ENCODE results near the gene PCDHB2. TPM values are rescaled to one million over a fixed set of nuclear protein-coding genes. Genes with fewer than 3 reads are reported as not detected.
"Not testable (repeated sequence)": the region's sequence is repeated elsewhere in the genome, so short reads cannot be mapped to it uniquely, and the experiment has no call there.

Gene PCDHB2
- total RNA-seq: 1 to 10 TPM; 3.1 to 4.1 TPM
- 1 to 10 TPM in 1 of 2 donors, under 1 TPM in 1; 0.50 to 2.6 TPM for polyA plus RNA-seq
- long read RNA-seq, donor 1, full-length matches to known transcripts: 6 of 6 reads
- long read RNA-seq, donor 1, partial matches to known transcripts: 0 of 6 reads
- long read RNA-seq, donor 1, other reads (novel, unspliced or antisense): 0 of 6 reads
- long read RNA-seq, donor 2, full-length matches to known transcripts: 2 of 2 reads
- long read RNA-seq, donor 2, partial matches to known transcripts: 0 of 2 reads
- long read RNA-seq, donor 2, other reads (novel, unspliced or antisense): 0 of 2 reads

DNA sequence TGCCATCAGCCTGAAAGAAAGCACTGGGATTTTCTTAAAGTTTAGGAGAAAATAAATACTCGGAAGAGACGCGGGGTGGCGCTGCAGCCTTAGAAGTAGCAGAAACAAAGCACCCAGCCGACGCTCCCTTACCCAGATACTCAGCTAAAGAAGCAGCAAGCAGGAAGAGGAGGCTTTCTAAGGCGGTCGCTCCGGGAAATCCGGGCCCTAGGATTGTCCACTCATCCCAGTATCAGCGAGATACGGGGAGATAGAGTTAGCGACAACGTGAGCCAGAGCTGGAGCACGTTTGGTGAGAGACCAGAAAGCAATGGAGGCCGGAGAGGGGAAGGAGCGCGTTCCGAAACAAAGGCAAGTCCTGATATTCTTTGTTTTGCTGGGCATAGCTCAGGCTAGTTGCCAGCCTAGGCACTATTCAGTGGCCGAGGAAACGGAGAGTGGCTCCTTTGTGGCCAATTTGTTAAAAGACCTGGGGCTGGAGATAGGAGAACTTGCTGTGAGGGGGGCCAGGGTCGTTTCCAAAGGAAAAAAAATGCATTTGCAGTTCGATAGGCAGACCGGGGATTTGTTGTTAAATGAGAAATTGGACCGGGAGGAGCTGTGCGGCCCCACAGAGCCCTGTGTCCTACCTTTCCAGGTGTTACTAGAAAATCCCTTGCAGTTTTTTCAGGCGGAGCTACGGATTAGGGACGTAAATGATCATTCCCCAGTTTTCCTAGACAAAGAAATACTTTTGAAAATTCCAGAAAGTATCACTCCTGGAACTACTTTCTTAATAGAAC is at the start of gene PCDHB2:
TSS of gene PCDHB2 (plus strand) at position 135 of the 782 bp plus-strand sequence. CDS start at position 311, 176 bp downstream.
- 9 to 11% methylated on average over 29 of the region's 29 CpGs for WGBS, 2 donors
- H3K9me3 ChIP-seq (ENCODE audit: control insufficient read depth, low read length): peaks cover 13% of the 10 kb centered on the region
- DNase-seq (no peak), ATAC-seq (ENCODE audit: low FRiP score) (no peak)
- no peak within 1 kb of the TSS for H3K27ac ChIP-seq (ENCODE audit: low read depth in 1 of 2, low read length in 2 of 2)
- intact Hi-C loops (cut with DNase I): no loop called here
- H3K4me1 ChIP-seq (ENCODE audit: control insufficient read depth in 1 of 2, insufficient read depth in 2 of 2, low read length in 2 of 2): no peaks in the 10 kb centered on the region
- peak within 1 kb of the TSS in 1 of 2 donors; percentile 1 for H3K4me3 ChIP-seq (ENCODE audit: low read length in 2 of 2)
- no peaks in the 10 kb centered on the region for H3K27me3 ChIP-seq (ENCODE audit: control insufficient read depth in 1 of 2, insufficient read depth in 2 of 2, low read length in 1 of 2)
- no peaks in the 10 kb centered on the region for H3K36me3 ChIP-seq (ENCODE audit: control insufficient read depth in 1 of 2, insufficient read depth in 2 of 2, low read length in 1 of 2)

DNA sequence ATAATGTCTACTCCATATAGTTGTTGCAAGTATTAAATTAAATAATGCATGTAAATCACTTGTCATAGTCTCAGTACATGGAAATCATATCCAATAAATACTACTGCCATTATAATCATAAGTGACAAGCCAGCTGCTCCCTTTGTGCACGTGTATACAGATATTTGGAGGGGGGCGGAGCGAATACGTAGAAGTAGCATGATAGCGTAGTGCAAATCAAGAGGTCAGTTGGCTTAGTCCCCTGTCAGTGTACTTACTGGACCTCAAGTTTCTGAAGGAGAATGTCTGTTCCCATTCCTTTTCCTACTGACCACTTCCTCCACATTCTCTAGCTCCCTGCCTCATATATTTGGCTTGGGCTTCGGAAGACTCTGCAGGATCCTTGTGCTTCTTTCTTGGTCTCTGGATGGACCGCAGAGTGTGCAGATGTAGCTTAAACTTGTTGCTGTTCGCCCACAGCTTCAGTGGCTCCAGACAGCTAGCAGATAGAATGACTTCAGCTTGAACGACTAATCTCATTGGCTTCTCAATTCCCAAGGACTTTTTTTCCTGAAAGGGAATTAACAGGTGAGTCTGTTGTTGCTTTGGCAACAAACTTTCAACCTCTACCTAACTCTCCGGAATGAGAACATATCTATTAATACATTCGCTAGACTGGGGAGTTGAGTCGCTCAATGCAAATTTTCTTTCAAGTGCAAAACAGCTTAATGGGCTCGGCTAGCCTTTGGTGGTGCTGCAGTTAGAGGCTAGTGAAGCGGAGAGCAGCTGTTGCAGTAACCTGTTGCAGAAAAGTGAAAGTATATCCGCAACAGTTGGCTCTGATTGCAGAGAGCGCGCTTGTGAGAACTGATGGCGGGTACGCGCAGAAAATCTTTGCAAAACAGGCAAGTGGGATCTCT is 43.5 kb upstream of the PCDHB2 start, which contains the start of gene PCDHB1:
TSS of gene PCDHB1 (plus strand) at position 753 of the 899 bp plus-strand sequence. CDS start at position 850, 97 bp downstream.
- H3K27me3 ChIP-seq (ENCODE audit: control insufficient read depth in 1 of 2, insufficient read depth in 2 of 2, low read length in 1 of 2): peaks cover 0 to 3% of the 10 kb centered on the region in 2 donors
- no peak for DNase-seq
- H3K4me1 ChIP-seq (ENCODE audit: control insufficient read depth in 1 of 2, insufficient read depth in 2 of 2, low read length in 2 of 2): no peaks in the 10 kb centered on the region
- no peaks in the 10 kb centered on the region for H3K36me3 ChIP-seq (ENCODE audit: control insufficient read depth in 1 of 2, insufficient read depth in 2 of 2, low read length in 1 of 2)
- intact Hi-C loops (cut with DNase I): no loop called here
- no peak within 1 kb of the TSS for H3K27ac ChIP-seq (ENCODE audit: low read depth in 1 of 2, low read length in 2 of 2)
- ATAC-seq (ENCODE audit: low FRiP score): no peak
- WGBS, 2 donors: 12 to 14% methylated on average over 20 of the region's 20 CpGs
- H3K9me3 ChIP-seq (ENCODE audit: control insufficient read depth, low read length): peaks cover 6% of the 10 kb centered on the region
- peak within 1 kb of the TSS; percentile 5 to 57 for H3K4me3 ChIP-seq (ENCODE audit: low read length in 2 of 2)

- Histone ChIP-seq H3K9me3 (ENCODE audit: control insufficient read depth, low read length) (peaks cover 6% of the 10 kb centered on the region), H3K36me3 (ENCODE audit: control insufficient read depth in 1 of 2, insufficient read depth in 2 of 2, low read length in 1 of 2) (no peaks in the 10 kb centered on the region), H3K27me3 (ENCODE audit: control insufficient read depth in 1 of 2, insufficient read depth in 2 of 2, low read length in 1 of 2) (peaks cover 0 to 3% of the 10 kb centered on the region in 2 donors), H3K4me3 (ENCODE audit: low read length in 2 of 2) (peak overlapping the region; percentile 5 to 57), H3K27ac (ENCODE audit: low read depth in 1 of 2, low read length in 2 of 2) (no peak overlapping the region), H3K4me1 (ENCODE audit: control insufficient read depth in 1 of 2, insufficient read depth in 2 of 2, low read length in 2 of 2) (no peaks in the 10 kb centered on the region)
- intact Hi-C loops (cut with DNase I): no loop called here
- no peak for DNase-seq
- ATAC-seq (ENCODE audit: low FRiP score): no peak
- 4 to 7% methylated on average over 19 of the region's 19 CpGs for WGBS, 2 donors
These were observed 42.9 kb upstream of the PCDHB2 start for GRCh38 chr5:141051521-141051866.

- no peak for DNase-seq
- H3K9me3 ChIP-seq (ENCODE audit: control insufficient read depth, low read length): peaks cover 1% of the 10 kb centered on the region
- no peaks in the 10 kb centered on the region for H3K4me1 ChIP-seq (ENCODE audit: control insufficient read depth in 1 of 2, insufficient read depth in 2 of 2, low read length in 2 of 2)
- no peak overlapping the region for H3K27ac ChIP-seq (ENCODE audit: low read depth in 1 of 2, low read length in 2 of 2)
- no peak overlapping the region for H3K4me3 ChIP-seq (ENCODE audit: low read length in 2 of 2)
- H3K27me3 ChIP-seq (ENCODE audit: control insufficient read depth in 1 of 2, insufficient read depth in 2 of 2, low read length in 1 of 2): no peaks in the 10 kb centered on the region
- intact Hi-C loops (cut with DNase I): no loop called here
- H3K36me3 ChIP-seq (ENCODE audit: control insufficient read depth in 1 of 2, insufficient read depth in 2 of 2, low read length in 1 of 2): no peaks in the 10 kb centered on the region
- no peak for ATAC-seq (ENCODE audit: low FRiP score)
- 33 to 39% methylated on average over 17 of the region's 17 CpGs for WGBS, 2 donors
These were observed 16.6 kb upstream of the PCDHB2 start for GRCh38 chr5:141077826-141078225.

DNA sequence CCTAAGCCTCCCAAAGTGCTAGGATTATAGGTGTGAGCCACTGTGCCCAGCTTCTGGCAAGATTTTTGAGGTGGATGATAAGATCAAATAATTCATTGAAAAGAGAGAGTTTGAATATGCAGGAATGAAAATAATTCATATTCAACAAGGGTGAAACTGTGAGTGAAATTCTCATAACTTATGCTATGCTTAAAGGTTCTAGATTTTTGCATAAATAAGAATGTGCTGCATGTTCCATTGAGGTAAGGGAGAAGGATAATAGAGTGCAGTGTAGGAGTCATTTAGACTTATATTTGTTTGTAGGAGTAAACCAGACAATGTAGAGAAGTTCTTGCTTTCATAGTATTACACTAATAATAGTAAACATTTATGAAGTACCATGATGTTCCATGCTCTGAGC is 12.2 kb upstream of the PCDHB2 start:
- H3K4me3 ChIP-seq (ENCODE audit: low read length in 2 of 2): no peak overlapping the region
- H3K36me3 ChIP-seq (ENCODE audit: control insufficient read depth in 1 of 2, insufficient read depth in 2 of 2, low read length in 1 of 2): no peaks in the 10 kb centered on the region
- intact Hi-C loops (cut with DNase I): no loop called here
- H3K27ac ChIP-seq (ENCODE audit: low read depth in 1 of 2, low read length in 2 of 2): no peak overlapping the region
- no peaks in the 10 kb centered on the region for H3K27me3 ChIP-seq (ENCODE audit: control insufficient read depth in 1 of 2, insufficient read depth in 2 of 2, low read length in 1 of 2)
- no peaks in the 10 kb centered on the region for H3K4me1 ChIP-seq (ENCODE audit: control insufficient read depth in 1 of 2, insufficient read depth in 2 of 2, low read length in 2 of 2)
- DNase-seq (no peak), ATAC-seq (ENCODE audit: low FRiP score) (no peak)
- H3K9me3 ChIP-seq (ENCODE audit: control insufficient read depth, low read length): peaks cover 1% of the 10 kb centered on the region

- WGBS, 2 donors: 7 to 8% methylated on average over 21 of the region's 21 CpGs
These were observed 9.9 kb upstream of the PCDHB2 start for GRCh38 chr5:141084487-141084989.

GRCh38 chr5:141095263-141095641 is 837 bp downstream of the PCDHB2 start:
- intact Hi-C loops (cut with DNase I): no loop called here
- no peak for ATAC-seq (ENCODE audit: low FRiP score)
- DNase-seq: no peak
- Histone ChIP-seq H3K4me3 (ENCODE audit: low read length in 2 of 2) (no peak overlapping the region), H3K36me3 (ENCODE audit: control insufficient read depth in 1 of 2, insufficient read depth in 2 of 2, low read length in 1 of 2) (no peaks in the 10 kb centered on the region), H3K27ac (ENCODE audit: low read depth in 1 of 2, low read length in 2 of 2) (no peak overlapping the region), H3K9me3 (ENCODE audit: control insufficient read depth, low read length) (peaks cover 13% of the 10 kb centered on the region), H3K27me3 (ENCODE audit: control insufficient read depth in 1 of 2, insufficient read depth in 2 of 2, low read length in 1 of 2) (no peaks in the 10 kb centered on the region), H3K4me1 (ENCODE audit: control insufficient read depth in 1 of 2, insufficient read depth in 2 of 2, low read length in 2 of 2) (no peaks in the 10 kb centered on the region)
- WGBS, 2 donors: 29 to 35% methylated on average over 12 of the region's 12 CpGs

More at GRCh38 chr5:141084487-141084989, 9.9 kb upstream of the PCDHB2 start:
- Histone ChIP-seq H3K27me3 (ENCODE audit: control insufficient read depth in 1 of 2, insufficient read depth in 2 of 2, low read length in 1 of 2) (no peaks in the 10 kb centered on the region), H3K4me1 (ENCODE audit: control insufficient read depth in 1 of 2, insufficient read depth in 2 of 2, low read length in 2 of 2) (no peaks in the 10 kb centered on the region), H3K9me3 (ENCODE audit: control insufficient read depth, low read length) (peaks cover 1% of the 10 kb centered on the region), H3K4me3 (ENCODE audit: low read length in 2 of 2) (peak overlapping the region; percentile 56 to 95), H3K36me3 (ENCODE audit: control insufficient read depth in 1 of 2, insufficient read depth in 2 of 2, low read length in 1 of 2) (no peaks in the 10 kb centered on the region), H3K27ac (ENCODE audit: low read depth in 1 of 2, low read length in 2 of 2) (no peak overlapping the region)
- DNase-seq (no peak), ATAC-seq (ENCODE audit: low FRiP score) (no peak)
- intact Hi-C loops (cut with DNase I): no loop called here

GRCh38 chr5:141096181-141096580 is 1.8 kb downstream of the PCDHB2 start:
- H3K36me3 ChIP-seq (ENCODE audit: control insufficient read depth in 1 of 2, insufficient read depth in 2 of 2, low read length in 1 of 2); ATAC-seq (ENCODE audit: low FRiP score); H3K27ac ChIP-seq (ENCODE audit: low read depth in 1 of 2, low read length in 2 of 2); H3K27me3 ChIP-seq (ENCODE audit: control insufficient read depth in 1 of 2, insufficient read depth in 2 of 2, low read length in 1 of 2); intact Hi-C loops (cut with DNase I); H3K4me3 ChIP-seq (ENCODE audit: low read length in 2 of 2); DNase-seq; H3K4me1 ChIP-seq (ENCODE audit: control insufficient read depth in 1 of 2, insufficient read depth in 2 of 2, low read length in 2 of 2): not testable (repeated sequence)
- WGBS, 2 donors: 32% methylated on average over 24 to 32 of the region's 46 CpGs
- peaks cover 19% of the 10 kb centered on the region for H3K9me3 ChIP-seq (ENCODE audit: control insufficient read depth, low read length)

Data from aorta (tissue), 5 donors.